Measurements from ENCODE around the gene COL11A2. TPM values are rescaled to one million over a fixed set of nuclear protein-coding genes. Genes with fewer than 3 reads are reported as not detected.
"Not testable (repeated sequence)": the region's sequence is repeated elsewhere in the genome, so short reads cannot be mapped to it uniquely, and the experiment has no call there.

COL11A2 gene
- total RNA-seq = 0.63 TPM

DNA sequence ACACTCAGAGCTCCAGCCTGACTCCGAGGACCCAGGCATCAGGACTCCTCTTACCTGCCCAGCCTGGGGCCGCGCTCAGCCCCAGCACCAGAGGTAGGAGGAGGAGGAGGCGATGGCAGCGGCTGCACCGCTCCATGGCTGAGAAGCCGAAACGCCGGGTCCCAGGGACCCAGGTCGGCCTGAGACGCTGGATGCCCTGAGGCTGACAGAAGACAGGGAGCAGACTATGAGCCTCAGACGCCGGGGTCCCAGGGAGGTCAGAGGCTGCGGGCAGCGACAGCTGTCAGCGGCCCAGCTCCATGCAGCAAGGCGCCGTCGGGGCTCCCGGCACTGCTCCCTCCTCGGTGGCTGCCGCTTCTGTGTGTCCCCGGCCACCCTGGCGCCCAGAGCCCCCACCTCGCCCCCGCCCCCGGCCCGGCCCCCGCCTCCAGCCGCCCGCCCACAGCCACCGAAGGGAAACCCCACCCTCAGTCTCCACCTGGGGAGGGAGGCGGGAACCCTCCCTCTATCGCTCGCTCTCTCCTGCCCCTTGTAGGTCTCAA, at the start of gene COL11A2:
Gene COL11A2 (minus strand): TSS at position 363 of the 542 bp plus-strand sequence. CDS start 227 bp downstream, at position 136.
- peaks cover 13% of the 10 kb centered on the region for H3K4me1 ChIP-seq (ENCODE audit: insufficient read depth, low read length)
- peak within 1 kb of the TSS; percentile 10 for H3K4me3 ChIP-seq (ENCODE audit: low read length)
- H3K27me3 ChIP-seq (ENCODE audit: insufficient read depth, low read length) = peaks cover 18% of the 10 kb centered on the region
- H3K9me3 ChIP-seq (ENCODE audit: low read depth, low read length) = no peaks in the 10 kb centered on the region

DNA sequence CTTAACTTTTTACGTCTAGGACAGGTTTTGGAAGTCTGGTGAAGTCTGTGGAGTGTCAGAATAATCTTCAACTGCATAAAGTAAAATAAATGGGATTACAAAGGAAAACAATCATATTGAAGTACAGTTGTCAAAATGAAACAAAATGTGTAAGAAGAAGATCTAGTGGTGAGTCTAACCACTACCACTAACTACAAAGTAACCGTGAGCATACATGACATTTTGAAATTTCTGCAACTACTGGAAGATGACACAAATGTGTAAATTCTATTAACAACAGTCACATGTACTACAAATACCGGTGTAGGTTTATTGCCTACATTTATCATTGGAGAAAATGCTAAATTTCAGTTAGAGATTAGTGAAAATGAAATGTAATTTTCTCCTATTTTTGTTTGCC, 49.7 kb upstream of the COL11A2 start:
- Histone ChIP-seq H3K9me3 (ENCODE audit: low read depth, low read length) (no peaks in the 10 kb centered on the region), H3K4me1 (ENCODE audit: insufficient read depth, low read length) (no peaks in the 10 kb centered on the region), H3K27me3 (ENCODE audit: insufficient read depth, low read length) (no peaks in the 10 kb centered on the region), H3K4me3 (ENCODE audit: low read length) (no peak overlapping the region)

DNA sequence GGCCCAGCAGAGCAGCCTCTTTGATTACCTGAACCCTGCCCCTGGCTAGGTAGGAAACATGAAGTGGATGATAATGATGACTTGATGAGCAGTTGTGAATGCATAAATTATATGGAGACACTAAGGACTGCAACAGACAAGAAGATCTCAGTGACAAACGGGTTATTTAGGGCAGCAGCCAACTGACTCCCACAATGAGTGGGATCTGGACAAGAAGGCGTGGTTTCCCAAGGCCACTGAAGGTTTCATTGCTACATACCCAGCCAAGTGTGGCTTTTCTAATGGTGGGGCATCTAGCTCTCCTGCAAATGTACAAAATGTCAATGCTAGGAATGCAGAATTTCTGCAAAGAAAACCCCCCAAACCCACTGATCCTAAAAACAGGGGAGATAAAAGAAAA, 45.5 kb upstream of the COL11A2 start:
- H3K4me1 ChIP-seq (ENCODE audit: insufficient read depth, low read length) = no peaks in the 10 kb centered on the region
- H3K27me3 ChIP-seq (ENCODE audit: insufficient read depth, low read length) = peaks cover 2% of the 10 kb centered on the region
- no peaks in the 10 kb centered on the region for H3K9me3 ChIP-seq (ENCODE audit: low read depth, low read length)
- H3K4me3 ChIP-seq (ENCODE audit: low read length) = no peak overlapping the region

DNA sequence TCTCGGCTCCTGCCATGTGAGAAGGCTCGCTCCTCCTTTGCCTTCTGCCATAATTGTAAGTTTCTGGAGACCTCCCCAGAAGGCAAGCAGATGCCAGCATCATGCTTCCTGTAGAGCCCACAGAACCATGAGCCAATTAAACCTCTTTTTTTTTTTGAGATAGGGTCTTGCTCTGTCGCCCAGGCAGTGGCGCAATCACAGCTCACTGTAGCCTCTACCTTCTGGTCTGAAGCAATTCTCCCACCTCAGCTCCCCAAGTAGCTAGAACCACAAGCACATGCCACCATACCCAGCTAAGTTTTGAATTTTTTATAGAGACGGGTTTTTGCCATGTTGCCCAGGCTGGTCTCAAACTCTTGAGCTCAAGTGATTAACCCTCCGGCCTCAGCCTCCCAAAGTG, 44.6 kb upstream of the COL11A2 start:
- Histone ChIP-seq H3K4me1 (ENCODE audit: insufficient read depth, low read length) (no peaks in the 10 kb centered on the region), H3K4me3 (ENCODE audit: low read length) (no peak overlapping the region), H3K9me3 (ENCODE audit: low read depth, low read length) (no peaks in the 10 kb centered on the region), H3K27me3 (ENCODE audit: insufficient read depth, low read length) (peaks cover 2% of the 10 kb centered on the region)

DNA sequence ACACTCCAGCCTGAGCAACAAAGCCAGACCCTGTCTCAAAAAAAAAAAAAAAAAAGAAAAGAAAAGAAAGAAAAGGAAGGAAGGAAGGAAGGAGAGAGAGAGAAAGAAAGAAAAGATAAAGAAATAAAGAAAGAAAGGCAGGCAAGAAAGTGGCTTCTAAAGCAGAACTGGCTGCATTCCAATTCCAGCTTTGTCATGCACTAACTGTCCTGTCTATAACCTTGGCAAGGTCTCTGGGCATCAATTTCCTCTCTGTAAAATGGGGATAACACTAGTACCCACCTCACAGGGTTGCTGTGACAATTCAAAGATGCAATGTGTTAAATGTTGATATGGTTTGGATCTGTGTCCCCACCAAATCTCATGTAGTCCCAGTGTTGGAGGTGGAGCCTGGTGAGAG, 44.1 kb upstream of the COL11A2 start:
- no peaks in the 10 kb centered on the region for H3K4me1 ChIP-seq (ENCODE audit: insufficient read depth, low read length)

DNA sequence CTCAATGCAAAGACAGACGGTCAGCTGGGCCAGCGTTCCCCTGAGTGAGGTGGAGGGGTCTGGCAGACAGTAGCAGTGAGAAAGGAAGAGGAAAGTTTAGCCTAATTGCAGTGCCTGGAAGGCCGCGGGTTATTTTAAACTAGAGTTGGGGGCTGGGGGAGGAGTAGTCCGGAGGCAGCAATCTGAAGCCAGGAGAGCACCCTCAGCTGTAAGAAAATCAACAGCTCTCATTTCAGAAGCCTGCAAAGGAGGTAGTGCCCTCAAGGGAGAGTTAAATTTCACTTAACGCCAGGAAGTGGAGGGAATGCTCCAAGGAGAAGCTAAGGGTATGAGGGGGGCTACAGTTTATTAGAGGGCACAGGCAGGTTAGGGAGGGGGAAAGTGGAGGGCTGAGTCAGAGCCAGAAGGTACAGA, 43.0 kb upstream of the COL11A2 start:
- H3K9me3 ChIP-seq (ENCODE audit: low read depth, low read length) = no peaks in the 10 kb centered on the region
- H3K27me3 ChIP-seq (ENCODE audit: insufficient read depth, low read length) = peaks cover 2% of the 10 kb centered on the region
- H3K4me1 ChIP-seq (ENCODE audit: insufficient read depth, low read length) = no peaks in the 10 kb centered on the region
- H3K4me3 ChIP-seq (ENCODE audit: low read length) = no peak overlapping the region

More for the DNA sequence above, 44.1 kb upstream of the COL11A2 start:
- Histone ChIP-seq H3K4me3 (ENCODE audit: low read length) (no peak overlapping the region), H3K27me3 (ENCODE audit: insufficient read depth, low read length) (peaks cover 2% of the 10 kb centered on the region), H3K9me3 (ENCODE audit: low read depth, low read length) (no peaks in the 10 kb centered on the region)

DNA sequence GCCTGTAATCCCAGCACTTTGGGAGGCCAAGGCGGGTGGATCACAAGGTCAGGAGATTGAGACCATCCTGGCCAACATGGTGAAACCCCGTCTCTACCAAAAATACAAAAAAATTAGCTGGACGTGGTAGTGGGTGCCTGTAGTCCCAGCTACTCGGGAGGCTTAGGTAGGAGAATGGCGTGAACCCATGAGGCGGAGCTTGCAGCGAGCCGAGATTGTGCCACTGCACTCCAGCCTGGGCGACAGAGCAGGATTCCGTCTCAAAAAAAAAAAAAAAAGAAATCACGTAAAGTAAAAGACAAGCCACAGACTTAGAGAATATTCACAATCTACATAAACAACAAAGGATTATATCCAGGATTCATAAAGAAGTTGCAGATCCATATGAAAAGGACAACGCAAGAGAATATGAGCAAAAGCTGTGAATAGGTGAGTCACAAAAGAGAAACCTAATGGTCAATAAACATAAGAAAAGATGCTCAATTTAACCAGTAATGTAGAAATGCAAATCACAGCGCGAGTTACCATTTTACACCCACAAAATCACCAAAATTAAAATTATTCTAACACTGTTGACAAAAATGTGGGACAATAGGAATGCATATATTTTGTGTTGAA, 34.3 kb upstream of the COL11A2 start:
- H3K27me3 ChIP-seq (ENCODE audit: insufficient read depth, low read length) = peaks cover 46% of the 10 kb centered on the region
- not testable (repeated sequence) for H3K4me3 ChIP-seq (ENCODE audit: low read length); H3K9me3 ChIP-seq (ENCODE audit: low read depth, low read length); H3K4me1 ChIP-seq (ENCODE audit: insufficient read depth, low read length)

DNA sequence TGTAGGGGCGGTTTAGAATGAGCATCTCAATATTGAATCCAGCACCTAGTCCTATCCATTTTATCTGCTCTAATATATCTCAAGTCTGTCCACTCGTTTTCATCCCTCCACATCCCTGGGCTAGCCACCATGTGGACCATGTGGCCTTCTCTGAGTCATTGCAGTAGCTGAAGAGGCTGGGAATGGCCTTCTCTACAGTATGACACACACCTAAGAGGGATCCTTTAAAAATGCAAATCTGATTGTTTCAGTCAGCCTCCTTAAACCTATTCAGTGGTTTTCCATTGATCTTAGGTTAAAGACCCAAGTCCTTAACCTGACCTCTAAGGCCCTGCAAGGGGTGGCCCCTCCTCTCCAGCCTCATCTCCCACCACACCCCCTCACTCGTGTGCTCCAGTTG, 25.4 kb upstream of the COL11A2 start:
- peaks cover 14% of the 10 kb centered on the region for H3K4me1 ChIP-seq (ENCODE audit: insufficient read depth, low read length)
- H3K27me3 ChIP-seq (ENCODE audit: insufficient read depth, low read length) = peaks cover 21% of the 10 kb centered on the region
- H3K4me3 ChIP-seq (ENCODE audit: low read length) = no peak overlapping the region
- no peaks in the 10 kb centered on the region for H3K9me3 ChIP-seq (ENCODE audit: low read depth, low read length)

DNA sequence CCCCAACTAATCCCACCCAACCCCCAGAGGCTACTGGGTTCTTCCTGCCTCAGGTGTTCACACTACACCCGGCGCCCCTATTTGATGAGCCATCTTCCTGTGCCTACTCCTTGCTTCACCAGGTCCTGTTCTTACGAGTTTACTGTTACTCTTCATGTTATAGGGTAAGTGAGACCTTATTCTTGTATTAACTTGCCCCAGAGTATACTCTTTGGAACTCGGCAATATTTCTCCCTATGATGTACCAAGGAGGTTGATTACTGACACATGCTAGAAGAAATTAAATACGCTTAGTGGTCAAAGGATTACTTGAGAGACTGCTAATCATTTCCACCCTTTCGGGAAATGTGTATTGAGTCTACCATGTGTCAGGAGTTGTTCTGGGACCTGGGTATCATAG, 25.0 kb upstream of the COL11A2 start:
- Histone ChIP-seq H3K4me1 (ENCODE audit: insufficient read depth, low read length) (peaks cover 16% of the 10 kb centered on the region), H3K9me3 (ENCODE audit: low read depth, low read length) (no peaks in the 10 kb centered on the region), H3K27me3 (ENCODE audit: insufficient read depth, low read length) (peaks cover 19% of the 10 kb centered on the region), H3K4me3 (ENCODE audit: low read length) (no peak overlapping the region)

DNA sequence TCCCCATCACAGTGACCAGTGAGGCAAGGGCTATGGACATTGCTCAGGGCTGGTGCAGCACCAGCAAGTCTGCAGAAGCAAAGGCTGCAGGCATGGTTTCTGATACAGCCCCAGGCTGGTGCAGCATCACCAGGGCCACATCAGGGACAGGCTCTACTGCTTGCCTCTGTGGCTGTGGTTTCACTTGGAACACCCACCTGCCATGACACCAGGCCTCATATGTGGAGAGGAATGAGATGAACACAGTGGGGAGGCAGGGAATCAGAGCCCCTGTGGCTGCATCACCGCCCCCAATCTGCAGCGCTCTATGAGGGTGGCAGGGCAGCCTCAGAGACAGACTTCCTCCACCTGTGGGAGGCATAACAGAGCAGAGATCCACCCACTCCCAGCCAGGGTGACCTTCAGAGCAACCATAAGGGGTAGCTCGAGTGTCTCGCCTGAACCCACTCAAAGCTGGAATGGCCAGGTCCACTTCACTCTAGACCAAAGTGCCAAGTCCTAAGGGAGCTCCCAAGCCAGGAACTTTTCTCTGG, 23.9 kb upstream of the COL11A2 start:
- Histone ChIP-seq H3K4me1 (ENCODE audit: insufficient read depth, low read length) (peaks cover 16% of the 10 kb centered on the region), H3K4me3 (ENCODE audit: low read length) (no peak overlapping the region), H3K9me3 (ENCODE audit: low read depth, low read length) (no peaks in the 10 kb centered on the region), H3K27me3 (ENCODE audit: insufficient read depth, low read length) (peaks cover 12% of the 10 kb centered on the region)

DNA sequence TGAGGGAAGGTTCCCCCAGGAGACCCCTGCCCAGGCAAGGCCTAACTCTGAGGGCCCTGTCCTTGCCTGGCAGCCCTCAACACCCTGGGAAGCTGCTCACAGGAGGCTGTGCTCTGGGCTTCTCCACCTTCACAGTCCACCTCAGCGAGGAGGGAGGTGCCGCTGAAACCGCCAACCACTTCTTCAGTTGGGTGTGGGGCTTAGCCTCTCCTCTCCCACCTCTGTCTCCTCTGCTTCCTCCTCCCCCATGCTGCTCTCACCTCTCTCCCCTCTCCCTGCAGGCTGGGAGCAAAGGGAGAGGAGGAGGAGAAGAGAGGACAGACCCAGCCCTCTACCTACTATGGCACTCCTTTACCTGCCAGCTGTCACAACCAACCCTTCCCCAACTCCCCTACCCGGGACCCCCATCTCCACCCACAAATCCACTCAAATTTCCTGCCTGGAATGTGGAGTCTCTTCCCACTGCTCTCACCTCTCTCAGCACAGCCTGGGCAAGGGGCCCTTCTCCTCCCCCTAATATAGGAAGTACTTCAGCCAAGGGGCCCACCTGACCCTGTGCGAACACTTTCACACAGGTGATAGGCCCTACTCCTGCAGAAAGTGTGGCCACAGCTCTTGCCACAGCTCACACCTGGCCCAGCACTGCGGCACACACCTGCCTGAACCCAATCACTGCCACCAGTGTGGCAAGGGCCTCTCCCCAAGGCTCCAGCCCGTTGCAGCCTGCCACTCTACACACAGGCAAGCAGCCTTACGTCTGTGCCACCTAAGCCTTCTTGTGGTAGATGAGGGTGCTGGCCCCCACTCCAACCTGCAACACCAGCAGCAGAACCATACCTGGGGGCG, 23.2 kb upstream of the COL11A2 start:
- no peaks in the 10 kb centered on the region for H3K9me3 ChIP-seq (ENCODE audit: low read depth, low read length)
- peaks cover 12% of the 10 kb centered on the region for H3K27me3 ChIP-seq (ENCODE audit: insufficient read depth, low read length)
- H3K4me1 ChIP-seq (ENCODE audit: insufficient read depth, low read length) = peaks cover 16% of the 10 kb centered on the region
- H3K4me3 ChIP-seq (ENCODE audit: low read length) = no peak overlapping the region

DNA sequence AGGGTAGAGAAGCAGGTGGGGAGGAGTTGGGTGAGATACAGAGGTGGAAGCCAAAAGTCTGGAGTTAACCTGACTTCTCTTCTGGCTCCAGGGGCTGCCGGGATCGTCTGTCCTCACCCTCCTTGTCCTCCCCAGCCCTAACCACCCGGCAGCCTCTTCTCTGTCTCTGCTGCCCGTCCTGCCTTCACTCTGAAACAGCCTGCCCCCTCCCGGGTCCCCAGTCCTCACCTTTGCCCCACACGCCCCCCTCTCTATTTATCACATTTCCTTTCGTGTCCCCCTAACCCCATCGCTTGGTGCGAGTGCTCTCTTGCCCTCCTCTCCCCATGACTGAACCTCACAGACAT, 21.7 kb upstream of the COL11A2 start:
- Histone ChIP-seq H3K4me1 (ENCODE audit: insufficient read depth, low read length) (peaks cover 17% of the 10 kb centered on the region), H3K4me3 (ENCODE audit: low read length) (no peak overlapping the region), H3K27me3 (ENCODE audit: insufficient read depth, low read length) (peaks cover 12% of the 10 kb centered on the region)

DNA sequence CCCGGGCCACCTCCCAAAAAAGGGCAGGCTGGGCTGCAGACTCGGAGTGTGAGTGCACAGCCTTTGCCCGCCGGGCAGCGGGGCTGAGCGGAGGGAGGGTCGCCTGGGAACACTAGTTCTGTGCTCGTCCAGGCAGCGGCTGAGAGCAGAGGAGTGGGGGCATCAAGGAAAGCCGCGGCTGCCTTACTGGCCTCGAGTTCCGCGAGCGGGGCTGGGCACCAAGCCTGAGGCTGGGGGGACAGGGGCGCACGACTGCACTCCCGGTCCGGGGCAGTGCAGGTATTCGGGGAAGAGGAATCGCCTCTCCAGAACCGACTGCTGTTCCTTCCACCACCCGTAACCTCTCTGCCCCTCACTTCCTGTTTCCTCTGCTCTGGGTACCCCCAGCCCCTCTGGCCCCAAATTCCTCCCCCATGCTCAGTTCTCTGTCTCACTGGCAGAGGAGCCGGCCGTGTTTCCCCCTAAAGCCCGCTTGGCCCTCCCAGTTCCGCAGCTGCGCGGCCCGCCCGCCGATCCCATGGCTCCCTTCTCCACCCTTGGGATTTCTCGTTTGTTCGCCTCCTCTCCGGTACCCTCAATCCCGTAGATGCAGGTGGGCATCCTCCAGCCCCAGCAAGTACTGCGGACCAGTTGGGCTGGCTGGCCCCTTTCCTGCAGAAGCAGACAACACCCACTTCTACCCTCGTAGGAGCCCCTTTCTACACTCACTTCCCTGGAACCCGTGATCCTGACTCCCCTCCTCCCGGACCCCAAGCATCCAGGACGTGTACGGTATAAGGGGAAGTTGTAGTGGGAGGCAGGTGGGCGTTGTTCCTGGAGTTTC, 21.1 kb upstream of the COL11A2 start:
- H3K27me3 ChIP-seq (ENCODE audit: insufficient read depth, low read length) = peaks cover 12% of the 10 kb centered on the region
- H3K4me3 ChIP-seq (ENCODE audit: low read length) = no peak overlapping the region

More for the DNA sequence above, 21.7 kb upstream of the COL11A2 start:
- no peaks in the 10 kb centered on the region for H3K9me3 ChIP-seq (ENCODE audit: low read depth, low read length)

DNA sequence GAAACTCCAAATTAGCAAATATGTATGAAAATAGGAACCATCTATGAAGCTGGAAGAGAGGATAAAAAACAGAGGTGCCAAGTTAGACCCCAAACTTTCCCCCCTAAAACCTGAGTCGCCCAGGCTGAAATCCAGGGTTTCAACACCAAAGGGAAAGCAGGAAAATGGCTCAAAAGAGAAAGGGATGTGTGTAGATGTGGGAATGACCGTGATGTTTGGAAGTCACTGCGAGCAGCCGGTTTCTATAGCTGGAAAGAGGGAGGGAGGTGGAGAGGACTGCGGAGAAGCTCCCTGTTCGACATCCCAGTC, 20.5 kb upstream of the COL11A2 start:
- Histone ChIP-seq H3K4me1 (ENCODE audit: insufficient read depth, low read length) (peaks cover 23% of the 10 kb centered on the region), H3K4me3 (ENCODE audit: low read length) (no peak overlapping the region), H3K27me3 (ENCODE audit: insufficient read depth, low read length) (peaks cover 12% of the 10 kb centered on the region), H3K9me3 (ENCODE audit: low read depth, low read length) (no peaks in the 10 kb centered on the region)

More for the DNA sequence above, 21.1 kb upstream of the COL11A2 start:
- Histone ChIP-seq H3K9me3 (ENCODE audit: low read depth, low read length) (no peaks in the 10 kb centered on the region), H3K4me1 (ENCODE audit: insufficient read depth, low read length) (peaks cover 21% of the 10 kb centered on the region)
